ENCODE data around the gene CACNA1F. TPM values are rescaled to one million over a fixed set of nuclear protein-coding genes. Genes with fewer than 3 reads are reported as not detected.

Gene CACNA1F
- total RNA-seq (2022; extraction: Qiagen RNA extraction; ENCODE audit: low read depth): not detected in 5 replicates

DNA sequence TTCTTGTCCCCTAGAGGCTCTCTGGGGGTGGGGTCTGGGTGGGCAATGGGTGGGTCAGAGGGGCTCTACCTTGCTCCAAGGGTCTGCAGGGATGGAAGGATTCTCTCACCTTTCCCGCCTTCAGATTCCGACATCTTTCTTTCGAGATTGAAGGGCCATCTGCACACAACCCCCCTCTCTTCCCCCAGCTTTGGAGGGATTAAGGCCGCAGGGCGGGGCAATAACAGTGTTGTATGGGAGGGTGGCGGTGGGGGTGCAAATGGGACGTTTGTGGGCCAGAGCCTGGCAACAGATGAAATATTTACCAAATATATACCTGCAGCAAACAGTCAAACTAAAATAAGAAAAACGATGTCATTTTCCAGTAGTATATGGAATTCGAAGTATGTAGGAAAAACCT, at the start of gene CACNA1F:
TSS of gene CACNA1F (minus strand) at position 165 of the 400 bp plus-strand sequence. CDS start at position 134, 31 bp downstream.

GRCh38 chrX:49269767-49270248, 36.7 kb upstream of the CACNA1F start, which contains the start of gene PPP1R3F:
PPP1R3F (plus strand) TSS chrX:49269793; CDS start chrX:49269870, 77 bp downstream.

DNA sequence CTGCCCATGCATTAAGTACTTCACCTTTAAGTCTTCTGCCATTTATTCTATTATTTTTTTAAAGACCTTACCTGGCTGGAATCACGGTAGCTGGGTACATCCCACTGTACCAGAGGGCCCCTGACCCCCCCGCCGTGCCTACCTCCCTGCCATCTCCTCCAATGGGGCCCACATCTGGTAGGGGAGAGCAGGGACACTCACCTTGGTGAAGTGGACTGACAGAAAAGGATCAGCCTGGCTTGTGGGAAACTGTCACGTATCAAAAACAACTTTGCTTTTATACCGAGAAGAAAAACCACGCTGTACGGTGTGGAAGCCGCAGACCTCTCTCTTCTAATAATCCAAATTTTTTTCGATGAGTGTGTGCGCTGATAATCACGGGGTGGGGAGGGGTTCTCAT, 31.3 kb upstream of the CACNA1F start, which contains the start of gene FOXP3:
TSS of gene FOXP3 (minus strand) at position 251 of the 400 bp plus-strand sequence. CDS start 6,205 bp downstream, outside the sequence.

DNA sequence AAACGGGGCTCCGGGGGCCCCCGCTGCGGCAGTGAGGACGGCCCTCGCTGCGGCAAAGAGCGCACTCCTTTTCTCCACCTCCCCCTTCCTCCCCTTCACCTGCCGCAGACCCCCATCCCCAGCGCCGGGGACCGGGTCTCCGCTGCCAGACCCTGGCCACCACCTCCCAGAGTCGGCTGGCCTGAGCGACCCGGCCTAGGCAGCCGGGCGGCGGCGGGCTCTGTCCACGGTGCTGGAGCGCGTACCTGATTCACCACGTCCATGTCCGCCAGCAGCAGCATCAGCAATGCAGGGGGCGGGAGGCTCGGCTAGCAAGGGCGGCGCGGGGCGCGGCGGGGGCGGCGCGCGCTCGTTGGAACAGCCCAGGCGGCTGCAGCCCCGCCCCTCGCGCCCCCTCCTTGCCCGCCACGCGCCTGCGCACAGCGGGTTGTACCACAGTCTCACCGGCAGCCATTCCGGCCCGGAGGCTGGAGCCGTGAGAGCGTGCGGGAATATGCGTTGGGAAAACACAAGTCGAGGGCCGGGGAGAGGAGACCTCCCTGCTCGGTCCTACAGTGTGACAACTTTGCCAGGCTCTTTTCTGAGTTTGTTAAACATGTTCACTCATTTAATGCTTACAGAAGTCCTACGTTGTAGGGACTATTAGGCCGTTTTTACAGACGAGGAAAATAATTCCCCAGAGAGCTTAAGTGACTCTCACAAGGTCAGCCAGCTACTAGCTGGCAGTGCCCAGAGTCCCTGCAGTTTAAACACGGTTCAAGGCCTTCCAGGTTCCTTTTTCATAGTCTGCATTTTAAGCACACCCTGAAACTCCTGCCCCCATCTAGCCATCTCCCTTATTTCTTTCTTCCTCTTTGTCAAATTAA, 33.0 kb downstream of the CACNA1F start, which contains the start of gene SYP:
TSS of gene SYP (minus strand) at position 288 of the 866 bp plus-strand sequence. CDS start at position 281, 7 bp downstream.

GRCh38 chrX:49186125-49187027, 46.8 kb downstream of the CACNA1F start, which contains the start of gene PRICKLE3:
PRICKLE3 (minus strand) TSS chrX:49186373; CDS start chrX:49186297, 76 bp downstream.

GRCh38 chrX:49171752-49172279, 61.3 kb downstream of the CACNA1F start, which contains the start of gene PLP2:
PLP2 (plus strand) TSS chrX:49171898; CDS start chrX:49172001, 103 bp downstream.

GRCh38 chrX:49162620-49163019, 70.5 kb downstream of the CACNA1F start, which contains the start of gene MAGIX:
MAGIX (plus strand) TSS chrX:49162758; CDS start chrX:49162890, 132 bp downstream.

Other genes with a start within 250 kb of the CACNA1F start
- 15.1 to 24.5 TPM (median 22.6 TPM) in 5 replicates for gene GRIPAP1, start 231.1 kb downstream of the CACNA1F start, total RNA-seq (2022; extraction: Qiagen RNA extraction; ENCODE audit: low read depth)
- 49.6 to 63.0 TPM (median 61.3 TPM) in 5 replicates for gene TFE3, start 190.0 kb downstream of the CACNA1F start, total RNA-seq (2022; extraction: Qiagen RNA extraction; ENCODE audit: low read depth)
- gene CCDC120, start 174.3 kb downstream of the CACNA1F start, total RNA-seq (2022; extraction: Qiagen RNA extraction; ENCODE audit: low read depth): 2.7 to 4.6 TPM (median 3.9 TPM) in 5 replicates
- 38.4 to 47.1 TPM (median 41.9 TPM) in 5 replicates for gene PRAF2, start 159.3 kb downstream of the CACNA1F start, total RNA-seq (2022; extraction: Qiagen RNA extraction; ENCODE audit: low read depth)
- 52.8 to 63.0 TPM (median 58.4 TPM) in 5 replicates for gene WDR45, start 153.5 kb downstream of the CACNA1F start, total RNA-seq (2022; extraction: Qiagen RNA extraction; ENCODE audit: low read depth)
- 21.5 to 26.5 TPM (median 24.5 TPM) in 5 replicates for gene GPKOW, start 109.6 kb downstream of the CACNA1F start, total RNA-seq (2022; extraction: Qiagen RNA extraction; ENCODE audit: low read depth)
- gene MAGIX, start 70.6 kb downstream of the CACNA1F start, total RNA-seq (2022; extraction: Qiagen RNA extraction; ENCODE audit: low read depth): 1.8 to 3.5 TPM (median 3.0 TPM) in 5 replicates
- gene PLP2, start 61.4 kb downstream of the CACNA1F start, total RNA-seq (2022; extraction: Qiagen RNA extraction; ENCODE audit: low read depth): 328 to 431 TPM (median 410 TPM) in 5 replicates
- gene PRICKLE3, start 47.0 kb downstream of the CACNA1F start, total RNA-seq (2022; extraction: Qiagen RNA extraction; ENCODE audit: low read depth): 17.1 to 22.4 TPM (median 20.3 TPM) in 5 replicates
- gene SYP, start 33.1 kb downstream of the CACNA1F start, total RNA-seq (2022; extraction: Qiagen RNA extraction; ENCODE audit: low read depth): 2.6 to 3.4 TPM (median 3.1 TPM) in 5 replicates
- 13.1 to 17.2 TPM (median 16.1 TPM) in 5 replicates for gene CCDC22, start 2.1 kb upstream of the CACNA1F start, total RNA-seq (2022; extraction: Qiagen RNA extraction; ENCODE audit: low read depth)
- gene FOXP3, start 31.4 kb upstream of the CACNA1F start, total RNA-seq (2022; extraction: Qiagen RNA extraction; ENCODE audit: low read depth): 0.10 to 0.21 TPM (median 0.12 TPM) in 5 replicates
- gene PPP1R3F, start 36.5 kb upstream of the CACNA1F start, total RNA-seq (2022; extraction: Qiagen RNA extraction; ENCODE audit: low read depth): 2.2 to 3.7 TPM (median 2.6 TPM) in 5 replicates
- gene GAGE10, start 70.3 kb upstream of the CACNA1F start, total RNA-seq (2022; extraction: Qiagen RNA extraction; ENCODE audit: low read depth): not detected in 5 replicates
- not detected in 5 replicates for gene GAGE12J, start 88.7 kb upstream of the CACNA1F start, total RNA-seq (2022; extraction: Qiagen RNA extraction; ENCODE audit: low read depth)
- not detected in 5 replicates for gene GAGE13, start 98.2 kb upstream of the CACNA1F start, total RNA-seq (2022; extraction: Qiagen RNA extraction; ENCODE audit: low read depth)